ENCODE data around the gene ZNF862. TPM values are rescaled to one million over a fixed set of nuclear protein-coding genes. Genes with fewer than 3 reads are reported as not detected.
A peak's percentile ranks its signal among the peaks of the same experiment; 100 is the strongest.

Gene ZNF862
- total and polyA plus RNA-seq, 2 experiments from 2014 or later, result 0.94 to 2.3 TPM

DNA sequence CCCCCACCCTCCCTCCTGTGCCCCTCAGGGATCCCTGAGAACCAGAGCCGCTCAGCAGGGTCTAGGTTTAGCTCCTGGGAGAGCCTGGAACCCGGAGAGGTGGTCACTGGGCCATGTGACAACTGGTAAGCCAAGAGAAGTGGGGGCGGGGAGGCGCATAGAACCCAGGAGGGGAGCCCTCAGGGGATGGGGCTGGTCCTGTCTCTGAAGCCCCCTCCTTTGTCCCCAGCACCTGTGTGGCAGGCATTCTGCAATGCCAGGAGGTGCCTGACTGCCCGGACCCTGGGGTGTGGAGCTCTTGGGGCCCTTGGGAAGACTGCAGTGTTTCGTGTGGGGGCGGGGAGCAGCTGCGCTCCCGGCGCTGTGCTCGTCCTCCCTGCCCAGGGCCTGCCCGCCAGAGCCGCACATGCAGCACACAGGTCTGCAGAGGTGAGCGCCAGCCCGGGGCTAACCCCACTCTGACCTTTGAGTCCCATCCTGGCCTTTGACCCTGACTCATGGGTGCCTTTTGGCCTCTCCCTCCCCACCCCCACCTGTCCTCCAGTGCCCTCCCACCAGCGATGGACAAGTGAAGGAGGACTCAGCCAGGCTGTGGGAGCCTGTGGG, 22.4 kb upstream of the ZNF862 start (continued):
- TF ChIP-seq ZNF462 (CRISPR knock-in tag; IDR thresholded peaks at IDR 0.05), result no peak
- TF ChIP-seq, protein P1, sequence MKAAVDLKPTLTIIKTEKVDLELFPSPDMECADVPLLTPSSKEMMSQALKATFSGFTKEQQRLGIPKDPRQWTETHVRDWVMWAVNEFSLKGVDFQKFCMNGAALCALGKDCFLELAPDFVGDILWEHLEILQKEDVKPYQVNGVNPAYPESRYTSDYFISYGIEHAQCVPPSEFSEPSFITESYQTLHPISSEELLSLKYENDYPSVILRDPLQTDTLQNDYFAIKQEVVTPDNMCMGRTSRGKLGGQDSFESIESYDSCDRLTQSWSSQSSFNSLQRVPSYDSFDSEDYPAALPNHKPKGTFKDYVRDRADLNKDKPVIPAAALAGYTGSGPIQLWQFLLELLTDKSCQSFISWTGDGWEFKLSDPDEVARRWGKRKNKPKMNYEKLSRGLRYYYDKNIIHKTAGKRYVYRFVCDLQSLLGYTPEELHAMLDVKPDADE (IDR thresholded peaks at IDR 0.05), result no peak

DNA sequence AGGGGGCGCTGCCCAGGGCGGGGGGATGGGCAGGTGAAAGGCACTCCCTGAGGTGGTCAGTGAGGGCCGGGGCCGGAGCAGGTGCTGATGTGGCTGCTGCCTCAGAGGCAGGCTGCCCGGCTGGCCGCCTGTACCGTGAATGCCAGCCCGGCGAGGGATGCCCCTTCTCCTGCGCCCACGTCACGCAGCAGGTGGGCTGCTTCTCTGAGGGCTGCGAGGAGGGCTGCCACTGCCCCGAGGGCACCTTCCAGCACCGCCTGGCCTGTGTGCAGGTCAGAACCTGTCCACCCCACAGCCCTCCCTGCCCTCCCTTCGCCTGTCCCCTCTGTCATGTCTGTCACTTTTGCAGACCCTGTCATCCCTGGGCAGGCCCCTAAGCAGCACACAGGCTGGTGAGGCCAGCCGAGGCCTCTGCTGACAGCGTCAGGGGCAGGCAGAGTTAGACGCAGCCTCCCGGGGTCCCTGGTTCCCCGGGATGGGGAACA, 21.9 kb upstream of the ZNF862 start:
- Histone ChIP-seq H3K27ac (ENCODE audit: low read depth) (no peak overlapping the region), H3K4me3 (no peak overlapping the region), H4K20me1 (replicated peaks; ENCODE audit: insufficient read depth) (no peaks in the 10 kb centered on the region), H3K36me3 (ENCODE audit: insufficient read depth) (no peaks in the 10 kb centered on the region), H3K9me2 (ENCODE audit: insufficient read depth) (no peaks in the 10 kb centered on the region), H3F3A (replicated peaks; ENCODE audit: low read depth) (no peaks in the 10 kb centered on the region), H3K4me1 (ENCODE audit: insufficient read depth) (no peaks in the 10 kb centered on the region; the same call in 1 of the 2 replicates), H3K27me3 (ENCODE audit: insufficient read depth) (no peaks in the 10 kb centered on the region), H3K4me2 (no peak overlapping the region), H3K79me2 (replicated peaks; ENCODE audit: insufficient read depth) (no peaks in the 10 kb centered on the region), H2AFZ (no peak overlapping the region)
- H3K9me3 Mint-ChIP-seq, result no peaks in the 10 kb centered on the region; the same call in 2 of the 3 replicates
- DNase-seq (ENCODE audit: low spot score), result no peak
- peak; percentile 4; the same call in 2 of the 3 replicates for ATAC-seq
- no peak overlapping the region for H3K4me3 Mint-ChIP-seq
- H3K27me3 Mint-ChIP-seq (ENCODE audit: insufficient read depth, low read depth, poor library complexity), result peaks cover 6% of the 10 kb centered on the region
- H3K27ac Mint-ChIP-seq, result no peak overlapping the region
- H3K36me3 Mint-ChIP-seq (ENCODE audit: low read depth), result no peaks in the 10 kb centered on the region
- peaks cover 5% of the 10 kb centered on the region; the same call in 2 of the 3 replicates for H3K4me1 Mint-ChIP-seq
- TF ChIP-seq ZNF462 (CRISPR knock-in tag; IDR thresholded peaks at IDR 0.05) (no peak), CREB1 (CRISPR knock-in tag; IDR thresholded peaks at IDR 0.05; ENCODE audit: low read depth) (no peak), EZH2phosphoT487 (IDR thresholded peaks at IDR 0.05; ENCODE audit: unreplicated experiment) (no peak)
